GM20000 (cell line): ENCODE results near the gene STX4.
"Not testable (repeated sequence)": the region's sequence is repeated elsewhere in the genome, so short reads cannot be mapped to it uniquely, and the experiment has no call there.

Experiments
- DNase-seq: peaks from one replicate; pipeline ENCODE4 v3.0.0; 2012; ENCODE audit warnings: low spot score
- CTCF ChIP-seq: IDR thresholded peaks from 2 replicates; pipeline ENCODE4 v1.5.1; 2012; ENCODE audit warnings: mild to moderate bottlenecking, control low read depth; ENCODE audit errors: extremely low read depth, missing control alignments

Gene STX4

GRCh38 chr16:31016018-31016417 is 17.3 kb upstream of the STX4 start:
- no peak for DNase-seq
- TF ChIP-seq CTCF = no peak

DNA sequence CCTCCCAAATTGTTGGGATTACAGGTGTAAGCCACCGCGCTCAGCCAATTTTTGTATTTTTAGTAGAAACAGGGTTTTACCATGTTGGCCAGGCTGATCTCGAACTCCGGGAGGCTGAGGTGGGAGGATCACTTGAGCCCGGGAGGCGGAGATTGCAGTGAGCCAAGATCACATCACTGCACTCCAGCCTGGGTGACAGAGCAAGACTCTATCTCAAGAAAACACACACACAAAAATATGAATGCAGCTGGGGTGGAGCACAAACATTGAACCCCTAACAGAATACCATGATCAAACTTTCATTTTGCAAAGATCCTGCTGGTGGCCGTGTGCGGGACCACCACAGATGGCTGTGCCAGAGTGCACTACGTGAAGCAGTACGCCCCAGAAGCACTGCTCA is 15.6 kb upstream of the STX4 start:
- not testable (repeated sequence) for DNase-seq

GRCh38 chr16:31020536-31020935 is 12.8 kb upstream of the STX4 start:
- TF ChIP-seq CTCF = no peak
- no peak for DNase-seq

- no peak for TF ChIP-seq CTCF
- DNase-seq = no peak
These were observed 10.7 kb upstream of the STX4 start for GRCh38 chr16:31022544-31023251.

DNA sequence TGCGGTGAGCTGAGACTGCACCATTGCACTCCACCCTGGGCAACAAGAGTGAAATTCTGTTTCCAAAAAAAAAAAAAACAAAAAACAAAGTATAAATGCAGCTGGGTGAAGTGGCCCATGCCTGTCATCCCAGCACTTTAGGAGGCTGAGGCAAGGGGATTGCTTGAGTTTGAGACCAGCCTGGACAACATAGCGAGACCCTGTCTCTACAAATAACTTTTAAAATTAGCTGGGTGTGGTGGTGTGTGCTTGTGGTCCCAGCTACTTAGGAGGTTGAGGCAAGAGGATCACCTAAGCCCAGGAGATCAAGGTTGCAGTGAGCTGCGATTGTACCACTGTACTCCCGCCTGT is 10.1 kb upstream of the STX4 start:
- DNase-seq = no peak
- TF ChIP-seq CTCF = no peak

DNA sequence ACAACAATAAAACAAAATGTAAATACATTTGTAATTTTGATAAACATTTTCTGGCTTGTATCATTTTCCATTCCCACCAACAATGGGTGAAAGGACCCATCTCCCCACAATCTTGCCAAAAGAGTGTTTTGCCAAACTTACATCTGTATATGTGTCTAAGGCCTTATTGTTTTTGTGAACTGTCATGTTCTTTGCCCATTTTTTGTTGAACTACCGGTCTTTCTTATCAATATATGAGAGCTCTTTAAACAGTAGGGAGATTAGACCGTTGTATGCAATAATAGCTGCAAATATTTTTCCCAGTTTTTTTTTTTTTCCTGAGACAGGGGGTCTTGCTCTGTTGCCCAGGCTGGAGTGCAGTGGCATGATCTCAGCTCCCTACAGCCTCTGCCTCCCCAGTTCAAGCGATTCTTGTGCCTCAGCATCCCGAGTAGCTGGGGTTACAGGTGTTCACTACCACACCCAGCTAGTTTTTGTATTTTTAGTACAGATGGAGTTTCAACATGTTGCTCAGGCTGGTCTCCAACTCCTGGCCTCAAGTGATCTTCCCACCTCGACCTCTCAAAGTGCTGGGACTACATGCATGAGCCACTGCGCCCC is 9.6 kb upstream of the STX4 start:
- TF ChIP-seq CTCF = no peak
- DNase-seq = no peak

- TF ChIP-seq CTCF = no peak
- DNase-seq = no peak
These were observed 8.0 kb upstream of the STX4 start for GRCh38 chr16:31025339-31025738.

- no peak for DNase-seq
- TF ChIP-seq CTCF = no peak
These were observed 4.1 kb upstream of the STX4 start for GRCh38 chr16:31029272-31029671.
